DMS 273 (cell line): ENCODE data around the gene LRRC39.

Experiments used
- DNase-seq: peaks from one replicate; lab custom pipeline; 2025; ENCODE audit not compliant: unreplicated experiment; lab: John Stamatoyannopoulos, UW

Gene LRRC39

DNA sequence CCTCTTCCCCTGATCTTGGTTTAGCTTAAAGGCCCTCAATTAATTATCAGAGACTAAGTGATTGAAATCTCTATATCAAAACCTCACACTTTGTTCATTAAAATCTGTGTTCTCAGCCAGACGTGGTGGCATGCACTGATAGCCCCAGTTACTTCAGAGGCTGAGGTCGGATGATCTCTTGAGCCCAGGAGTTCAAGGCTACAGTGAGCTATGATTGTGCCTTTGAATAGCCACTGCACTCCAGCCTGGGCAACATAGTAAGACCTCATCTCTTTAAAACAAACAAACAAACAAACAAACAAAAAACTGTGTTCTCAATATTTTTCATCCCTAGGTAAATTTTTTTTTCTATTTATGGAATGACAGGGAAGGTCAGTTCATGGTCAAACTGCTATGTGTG is 26.4 kb downstream of the LRRC39 start:
- no peak for DNase-seq

DNA sequence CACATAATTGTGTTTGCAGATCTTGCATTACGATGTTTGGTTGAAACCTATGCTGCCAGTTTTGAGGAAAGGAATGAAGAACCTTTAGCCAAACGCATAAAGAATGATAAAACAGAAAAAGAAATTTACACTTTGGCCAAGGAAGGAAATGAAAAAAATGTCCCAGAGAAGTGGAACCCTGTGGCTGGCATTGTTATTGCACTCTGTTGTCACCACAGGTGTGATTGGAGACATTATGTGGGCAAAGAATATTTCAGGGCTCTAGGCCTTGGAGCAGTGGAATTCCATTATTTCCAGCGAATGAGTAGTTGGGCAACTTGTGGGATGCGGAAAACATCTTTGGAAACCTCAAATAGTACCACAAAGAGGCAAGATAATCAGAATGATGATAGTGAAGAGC is 30.2 kb downstream of the LRRC39 start:
- DNase-seq, result no peak

DNA sequence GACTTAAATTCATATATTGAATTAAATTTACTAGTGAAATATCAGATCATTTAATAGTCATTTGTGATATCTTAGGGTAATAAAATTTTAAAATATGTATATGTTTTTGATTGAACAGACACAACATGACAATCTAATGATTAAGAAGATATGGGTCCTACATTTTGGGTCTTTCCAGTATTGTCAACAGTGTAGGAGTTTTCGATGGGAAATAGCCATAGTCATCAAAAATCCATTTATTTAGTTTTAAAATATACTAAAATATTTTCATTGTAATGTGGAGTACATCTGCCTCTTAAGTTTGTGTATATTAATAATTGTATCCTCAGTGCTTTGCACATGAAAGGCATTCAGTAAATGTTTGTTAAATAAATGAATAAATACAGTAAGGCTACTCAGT is 31.1 kb downstream of the LRRC39 start:
- DNase-seq, result no peak

DNA sequence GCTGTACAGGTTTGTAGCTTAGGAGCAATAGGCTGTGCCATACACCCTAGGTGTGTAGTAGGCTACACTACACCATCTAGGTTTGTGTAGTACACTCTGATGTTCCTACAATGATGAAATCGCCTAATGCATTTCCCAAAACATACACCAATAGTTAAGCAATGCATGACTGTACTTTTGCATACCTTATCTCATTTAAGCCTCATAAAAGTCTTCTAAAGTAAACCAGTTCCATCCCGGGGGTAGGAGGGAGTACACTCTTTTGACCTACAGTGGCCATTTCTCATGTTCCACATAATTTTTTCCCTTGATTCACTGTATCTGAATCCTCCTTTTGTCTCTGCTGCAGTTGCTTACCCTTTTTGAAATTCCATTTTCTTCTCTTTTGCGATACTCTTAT is 32.9 kb downstream of the LRRC39 start:
- DNase-seq, result no peak

DNA sequence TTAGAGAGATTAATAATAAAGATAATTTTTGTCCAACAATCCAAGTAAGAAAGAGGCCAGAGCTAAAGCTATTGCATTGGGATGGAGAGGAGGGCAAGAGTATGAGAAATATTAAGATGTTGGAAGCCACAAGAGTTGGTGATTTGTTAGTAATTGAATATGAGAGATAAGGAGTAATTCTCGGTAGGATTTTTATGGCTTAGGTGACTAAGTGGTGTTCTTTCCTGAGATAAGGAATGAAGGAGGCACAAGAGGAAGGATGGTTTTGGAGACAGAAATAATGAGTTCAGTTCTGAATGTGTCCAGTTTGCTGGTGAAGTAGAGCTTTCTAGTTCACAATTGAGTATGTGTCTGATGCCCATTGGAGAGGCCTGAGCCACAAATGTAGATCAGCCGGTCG is 35.7 kb downstream of the LRRC39 start:
- DNase-seq, result no peak

DNA sequence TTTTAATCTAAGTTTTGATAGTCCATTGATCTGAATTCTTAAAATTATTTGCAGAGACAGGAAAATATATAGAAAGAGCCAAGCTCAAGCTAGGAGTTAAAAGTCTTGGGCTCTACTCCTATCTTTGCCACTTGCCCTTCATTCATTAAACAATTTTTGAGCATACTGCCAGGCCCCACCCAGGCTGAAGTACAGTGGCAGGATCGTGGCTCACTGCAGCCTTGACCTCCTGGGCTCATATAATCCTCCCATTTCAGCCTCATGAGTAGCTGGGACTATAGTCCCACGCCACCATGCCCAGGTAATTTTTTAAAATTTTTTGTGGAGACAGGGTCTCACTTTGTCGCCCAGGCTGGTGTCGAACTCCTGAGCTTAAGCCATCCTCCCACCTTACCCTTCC is 36.9 kb downstream of the LRRC39 start:
- no peak for DNase-seq

DNA sequence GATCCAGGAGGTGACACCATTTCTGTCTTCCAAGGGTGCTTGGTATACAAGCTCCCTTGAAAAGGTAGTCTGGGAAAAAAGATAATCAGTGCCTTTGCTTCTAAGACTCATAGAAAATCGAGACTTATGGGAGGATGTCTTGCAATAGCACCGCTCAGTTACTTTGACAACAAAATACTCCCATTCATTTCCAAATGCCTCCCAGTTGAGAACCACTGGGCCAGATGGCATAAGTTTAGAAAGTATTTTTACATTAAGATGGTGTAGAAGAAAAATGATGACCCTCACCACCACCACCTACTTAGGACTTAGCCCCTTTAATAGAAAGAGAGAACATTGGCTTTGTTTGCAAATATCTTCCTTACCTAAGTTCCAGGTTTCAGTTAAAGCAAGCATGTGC is 40.5 kb downstream of the LRRC39 start:
- no peak for DNase-seq

DNA sequence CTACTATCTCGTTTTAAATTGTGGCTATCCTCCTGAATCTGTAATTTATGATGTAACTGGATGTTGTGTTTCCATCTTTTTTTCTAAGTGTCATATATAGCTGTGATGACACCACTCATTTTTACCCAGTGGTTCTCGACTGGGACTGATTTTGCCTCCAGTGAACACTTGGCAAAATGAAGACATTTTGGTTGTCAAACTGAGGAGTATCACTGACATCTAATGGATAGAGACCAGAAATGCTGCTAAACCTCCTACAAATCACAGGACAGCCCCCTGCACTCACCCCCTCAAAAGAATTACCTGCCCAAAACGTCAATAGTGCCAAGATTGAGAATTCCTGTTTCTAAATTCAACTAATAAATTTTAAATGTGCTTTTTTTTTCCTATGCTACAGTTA is 43.2 kb downstream of the LRRC39 start:
- peak; percentile 14 for DNase-seq

DNA sequence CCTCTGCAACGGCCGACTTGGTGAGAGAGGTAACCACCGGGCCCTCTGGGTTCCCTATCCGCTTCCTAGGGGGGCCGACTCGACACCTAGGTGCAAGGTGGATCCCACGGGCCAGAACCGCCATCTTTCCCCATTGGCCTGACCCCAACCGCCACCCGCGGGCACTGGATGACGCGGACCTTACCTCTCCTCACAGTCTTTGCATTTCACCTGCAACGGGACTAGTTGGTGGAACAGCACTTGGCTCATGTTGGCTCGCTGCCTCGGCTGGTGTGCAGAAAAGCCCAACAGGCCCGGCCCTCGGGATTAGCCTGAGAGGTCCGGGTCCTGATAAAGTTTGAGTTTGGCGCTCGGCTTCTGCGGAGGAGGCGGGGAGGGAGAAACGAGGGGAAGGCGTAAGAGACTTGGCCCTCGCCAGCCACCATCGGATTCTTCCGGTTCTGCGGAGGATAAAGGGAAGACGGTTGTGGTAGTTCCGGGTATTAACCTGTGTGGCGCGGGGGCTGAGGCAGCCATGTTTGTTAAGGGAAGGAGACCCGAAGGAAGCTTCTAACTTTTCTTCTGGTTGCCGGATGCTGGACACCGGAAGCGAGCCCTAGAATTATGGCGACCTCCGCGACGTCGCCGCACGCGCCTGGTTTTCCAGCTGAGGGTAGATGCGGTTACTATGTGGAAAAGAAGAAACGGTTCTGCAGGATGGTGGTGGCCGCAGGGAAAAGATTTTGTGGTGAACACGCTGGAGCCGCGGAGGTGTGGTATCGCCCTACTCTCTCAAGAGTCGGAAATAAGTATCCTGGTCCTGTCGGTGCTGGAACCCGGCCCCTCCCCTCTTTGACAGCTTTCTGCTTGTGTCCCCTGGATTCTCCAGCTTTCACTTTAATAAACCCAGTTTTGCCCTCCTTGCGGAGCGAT is 45.2 kb downstream of the LRRC39 start, which contains the start of the genes SASS6 and TRMT13:
TSS of gene SASS6 (minus strand) at position 365 of the 912 bp plus-strand sequence. CDS start at position 249, 116 bp downstream.
TSS of gene TRMT13 (plus strand) at position 598 of the 912 bp plus-strand sequence. CDS start at position 604, 6 bp downstream.
- DNase-seq, result peak; percentile 99

DNA sequence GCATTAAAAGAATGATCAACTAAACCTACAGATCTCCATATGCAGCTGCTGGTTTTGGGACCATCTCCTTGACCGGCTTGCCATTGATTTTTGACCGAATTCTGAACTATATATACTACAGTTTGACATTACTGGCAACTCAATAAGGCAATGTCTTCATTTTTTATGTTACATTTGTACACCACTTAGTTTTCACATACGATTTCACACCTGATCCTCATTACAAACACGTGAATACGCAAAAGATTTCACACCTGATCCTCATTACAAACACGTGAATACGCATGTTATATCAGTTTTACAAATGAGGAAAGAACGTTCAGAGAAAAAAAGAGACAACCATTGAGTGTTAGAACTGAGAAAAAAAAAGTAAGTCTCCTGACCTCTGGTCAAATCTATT is 46.4 kb downstream of the LRRC39 start:
- DNase-seq, result no peak

DNA sequence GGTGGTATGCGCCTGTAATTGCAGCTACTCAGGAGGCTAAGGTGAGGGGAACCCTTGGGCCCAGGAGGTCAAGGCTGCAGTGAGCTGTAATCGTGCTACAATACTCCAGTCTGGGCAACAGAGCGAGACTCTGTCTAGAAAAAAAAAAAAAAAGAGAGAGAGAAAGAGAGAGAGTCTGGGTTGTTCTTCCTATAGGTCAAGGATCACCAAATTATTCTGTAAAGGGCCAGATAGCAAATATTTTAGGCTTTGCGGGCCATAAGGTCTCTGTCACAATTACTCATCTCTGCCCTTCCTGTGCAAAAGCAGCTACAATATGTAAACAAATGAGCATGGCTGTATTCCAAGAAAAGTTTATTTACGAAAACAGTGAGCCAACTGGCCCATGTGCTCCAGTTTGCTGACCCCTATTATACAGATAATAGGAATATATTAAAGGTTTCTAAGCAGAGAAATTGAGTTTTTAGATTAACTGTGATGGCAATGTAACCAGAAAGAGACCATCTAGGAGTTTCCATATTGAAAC is 47.4 kb downstream of the LRRC39 start:
- DNase-seq, result peak; percentile 29

DNA sequence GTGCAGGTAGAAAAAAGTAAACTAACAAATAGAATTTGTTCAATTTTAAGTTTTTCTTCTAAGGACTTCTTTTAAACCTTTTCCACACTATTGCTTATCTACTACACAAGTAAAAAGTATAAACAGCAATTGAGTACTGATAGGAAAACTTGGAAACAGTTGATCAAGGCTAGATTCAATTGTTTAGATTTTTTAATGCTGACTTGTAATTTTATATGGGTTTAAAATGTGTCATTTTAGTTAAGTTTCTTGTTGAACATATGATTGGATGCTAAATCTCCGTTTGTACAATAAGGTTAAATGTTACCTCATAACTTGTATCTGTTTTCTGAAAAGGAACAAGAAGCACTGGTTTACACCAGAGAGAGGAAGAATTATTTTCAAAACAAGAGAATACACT is 50.8 kb downstream of the LRRC39 start:
- no peak for DNase-seq

DNA sequence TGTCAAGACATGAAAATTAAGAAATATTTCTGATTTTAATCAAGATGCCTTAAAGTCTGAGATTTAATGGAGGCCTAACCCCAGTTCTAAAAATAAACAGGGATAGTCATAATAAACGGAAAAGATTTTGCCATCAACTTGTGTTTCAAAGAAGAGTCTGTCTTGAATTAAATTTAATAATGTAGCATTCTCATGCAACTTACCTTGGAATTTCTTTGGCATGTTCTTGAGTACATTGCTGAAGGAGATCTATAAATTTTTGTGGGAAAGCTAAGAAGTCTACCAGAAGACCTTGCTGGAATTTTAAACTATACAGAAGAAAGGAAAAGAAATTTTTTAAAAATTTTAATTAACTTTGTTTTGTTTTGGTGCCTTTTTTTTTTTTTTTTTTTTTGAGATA is 55.9 kb downstream of the LRRC39 start:
- DNase-seq, result no peak

DNA sequence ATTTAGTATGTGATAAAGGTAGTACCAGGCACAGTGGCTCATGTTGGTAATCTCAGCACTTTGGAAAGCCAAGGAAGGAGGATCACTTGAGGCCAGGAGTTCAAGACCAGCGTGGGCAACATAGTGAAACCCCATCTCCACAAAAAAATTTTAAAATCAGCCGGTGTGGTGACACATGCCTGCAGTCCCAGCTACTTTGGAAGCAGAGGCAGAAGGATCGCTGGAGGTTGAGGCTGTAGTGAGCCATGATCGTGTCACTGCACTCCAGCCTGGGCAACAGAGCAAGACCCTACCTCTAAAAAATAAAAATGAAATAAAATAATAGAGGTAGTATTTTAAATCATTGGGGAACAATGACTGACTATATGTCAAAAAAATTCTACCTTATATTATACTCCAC is 62.5 kb downstream of the LRRC39 start:
- DNase-seq, result no peak

DNA sequence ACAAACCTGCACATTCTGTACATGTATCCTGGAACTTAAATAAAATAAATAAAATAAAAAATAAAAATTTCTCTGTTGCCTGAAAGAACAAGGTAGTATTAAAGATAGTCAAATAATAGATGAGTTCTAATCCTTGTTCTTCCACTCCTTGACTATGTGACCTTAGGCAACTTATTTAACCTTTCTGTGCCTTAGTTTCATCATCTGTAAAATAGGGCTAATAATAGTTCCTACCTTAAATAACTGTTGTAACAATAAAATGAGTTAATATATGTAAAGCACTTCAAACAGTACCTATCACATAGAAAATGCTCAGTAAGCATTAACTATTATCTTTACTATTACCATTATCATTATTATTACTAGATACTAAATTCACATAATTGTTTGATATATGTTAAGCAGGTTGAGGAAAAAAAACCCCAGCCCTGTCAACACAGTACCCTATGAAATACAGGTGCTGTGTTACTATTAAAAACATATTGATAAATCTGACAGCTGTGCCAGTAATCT is 68.4 kb downstream of the LRRC39 start:
- DNase-seq, result no peak

DNA sequence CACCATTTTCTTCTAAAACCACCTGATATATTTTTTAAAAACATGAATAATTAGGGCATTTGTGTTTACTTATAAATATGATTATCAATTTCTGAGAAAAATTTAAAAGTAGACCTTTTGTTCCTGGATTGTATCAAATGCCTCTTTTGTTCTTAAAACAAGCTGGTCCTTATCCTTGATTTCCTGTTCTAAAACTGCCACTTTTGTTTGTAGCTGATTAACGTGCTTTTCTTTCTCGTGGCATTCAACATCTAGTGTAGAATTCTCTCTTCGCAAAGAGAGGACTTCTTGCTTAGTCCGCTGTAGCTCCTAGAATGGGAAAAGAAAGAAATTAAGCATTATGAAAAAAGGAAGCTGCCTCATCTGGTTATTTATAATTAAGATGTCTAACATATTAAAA is 70.4 kb downstream of the LRRC39 start:
- no peak for DNase-seq

DNA sequence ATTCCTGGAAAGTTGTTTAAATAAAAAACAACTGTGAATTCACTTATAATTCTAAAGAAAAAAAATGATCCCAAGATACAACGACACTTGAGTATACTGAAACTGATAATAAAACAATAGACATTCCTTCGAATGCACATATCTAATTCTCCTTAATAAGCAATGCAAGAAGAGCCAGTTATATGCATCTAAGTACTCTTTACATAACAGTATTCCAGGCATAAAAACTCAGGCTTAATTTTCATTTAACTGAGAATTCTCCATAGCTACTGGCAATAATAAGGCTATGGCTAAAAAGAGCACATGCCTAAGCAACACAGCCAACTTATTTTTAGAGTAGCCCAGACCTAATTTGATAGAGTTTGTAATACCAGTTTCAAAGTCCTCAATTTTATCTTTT is 76.5 kb downstream of the LRRC39 start:
- DNase-seq, result no peak

DNA sequence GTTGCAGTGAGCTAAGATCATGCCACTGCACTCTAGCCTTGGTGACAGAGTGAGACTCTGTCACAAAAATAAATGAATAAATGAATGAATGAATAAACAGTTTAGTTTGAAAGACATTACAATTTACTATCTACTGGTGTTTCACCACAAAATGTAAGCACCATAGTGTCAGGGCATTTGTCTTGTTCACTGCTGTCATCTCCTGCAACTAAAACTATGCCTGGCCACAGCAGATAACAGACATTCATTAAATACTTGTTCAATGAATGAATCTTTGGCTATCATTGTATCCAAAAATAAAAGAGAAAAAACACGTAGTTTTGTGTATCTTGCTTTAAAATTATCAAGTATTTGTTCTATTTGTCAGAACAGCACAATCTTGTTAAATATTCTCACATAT is 77.9 kb downstream of the LRRC39 start:
- no peak for DNase-seq
